Stimulated activated naive CD4-positive, alpha-beta T cell treated with Interleukin-2 at 50 U/mL for 16 hours (primary cell): ENCODE data around the gene RRP36.
"Not testable (repeated sequence)": the region's sequence is repeated elsewhere in the genome, so short reads cannot be mapped to it uniquely, and the experiment has no call there.

Experiments
- DNase-seq: peaks from one replicate; lab custom pipeline; 2025; lab: John Stamatoyannopoulos, UW

The RRP36 gene

GRCh38 chr6:43021270-43022047 is at the start of gene RRP36:
TSS of gene RRP36 (plus strand) at chr6:43021623. CDS start at chr6:43021655, 32 bp downstream.
- peak; percentile 69 for DNase-seq

- no peak for DNase-seq
Measured at GRCh38 chr6:42971746-42972327, 49.6 kb upstream of the RRP36 start.

GRCh38 chr6:42973926-42974325 is 47.5 kb upstream of the RRP36 start:
- DNase-seq: no peak

GRCh38 chr6:42974919-42975505 is 46.4 kb upstream of the RRP36 start:
- DNase-seq: no peak

DNA sequence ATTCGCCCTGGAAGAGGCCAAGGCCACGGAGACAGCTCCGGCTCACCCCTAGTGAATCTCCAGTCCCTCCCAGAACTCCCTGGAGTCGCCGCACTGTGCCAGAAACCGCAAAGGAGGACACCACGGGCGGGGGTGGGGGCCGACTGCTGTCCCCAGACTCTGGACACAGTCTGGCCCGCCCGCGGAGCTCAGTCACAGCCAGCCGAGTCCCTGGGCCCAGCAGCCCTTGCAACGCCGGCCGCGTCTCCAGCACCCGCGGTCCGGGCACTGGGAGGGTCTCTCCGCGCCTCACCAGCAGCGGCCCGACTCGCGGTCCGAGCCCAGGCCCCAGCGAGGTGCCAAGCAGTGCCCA is 43.0 kb upstream of the RRP36 start:
- no peak for DNase-seq

DNA sequence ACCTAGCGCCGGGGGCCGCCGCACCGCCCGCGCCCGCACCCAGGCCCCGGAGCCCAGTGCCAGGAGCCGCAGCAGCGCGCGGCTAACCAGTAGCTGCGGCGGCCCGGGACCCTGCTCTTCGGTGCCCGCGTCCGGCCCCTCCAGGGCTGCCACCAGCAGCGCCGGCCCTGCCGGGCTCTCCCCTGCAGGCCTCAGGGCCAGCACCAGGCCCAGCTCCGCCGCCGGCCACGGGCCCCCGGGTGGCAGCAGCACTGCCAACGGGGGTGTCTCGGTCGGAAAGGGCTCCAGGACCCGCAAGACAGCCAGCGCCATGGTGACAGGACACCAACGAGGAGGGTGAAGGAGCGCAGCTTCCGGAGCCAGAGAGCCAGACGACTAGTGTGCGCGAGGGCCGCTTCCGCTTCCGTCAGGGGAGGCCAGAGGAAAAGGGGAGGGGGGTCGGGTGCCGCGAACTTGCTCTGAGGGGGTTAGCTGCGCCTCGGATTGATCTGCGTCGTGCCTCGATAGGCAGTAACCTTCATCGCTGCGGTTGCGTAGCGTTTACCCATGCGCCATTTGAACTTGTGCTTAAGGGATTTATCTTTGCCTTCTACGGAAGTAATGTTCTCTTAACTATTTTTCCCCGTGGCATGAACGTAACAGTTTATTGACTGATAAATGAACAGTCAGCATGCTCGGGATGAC is 42.4 kb upstream of the RRP36 start, which contains the start of gene PEX6:
Gene PEX6 (minus strand): TSS at position 343 of the 684 bp plus-strand sequence. CDS start 31 bp downstream, at position 312.
- peak; percentile 91 for DNase-seq

DNA sequence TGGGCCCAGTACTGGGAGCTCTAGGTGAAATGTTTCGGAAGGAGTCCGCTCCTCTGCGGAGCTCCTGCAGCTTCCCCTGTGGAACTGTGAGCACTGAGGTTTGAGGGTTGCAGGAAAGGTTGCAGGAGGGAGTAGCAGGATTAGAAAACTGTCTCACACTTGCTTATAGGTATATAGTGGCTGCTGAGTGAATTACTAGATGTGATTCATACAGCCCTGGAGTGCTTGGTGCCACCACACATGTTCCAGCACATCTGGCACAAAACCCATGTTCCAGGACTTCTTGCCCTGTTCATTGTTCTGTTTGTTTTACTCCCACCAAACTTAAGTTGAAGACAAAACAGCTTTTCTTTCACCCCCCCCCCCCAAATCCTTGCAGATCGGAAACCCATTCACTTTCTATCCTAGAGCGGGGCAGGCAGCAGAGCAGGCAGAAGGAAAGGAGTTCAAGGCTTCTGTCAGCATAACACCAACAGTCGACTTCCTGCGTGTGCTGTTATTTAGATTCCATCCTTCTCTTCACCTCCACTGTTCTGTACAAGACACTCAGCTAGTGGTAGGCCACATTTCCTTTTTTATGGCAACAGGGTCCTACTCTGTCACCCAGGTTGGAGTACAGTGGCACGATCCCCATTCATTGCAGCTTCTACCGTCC is 41.8 kb upstream of the RRP36 start:
- DNase-seq: no peak

- DNase-seq: no peak
Measured at GRCh38 chr6:42981836-42982235, 39.6 kb upstream of the RRP36 start.

DNA sequence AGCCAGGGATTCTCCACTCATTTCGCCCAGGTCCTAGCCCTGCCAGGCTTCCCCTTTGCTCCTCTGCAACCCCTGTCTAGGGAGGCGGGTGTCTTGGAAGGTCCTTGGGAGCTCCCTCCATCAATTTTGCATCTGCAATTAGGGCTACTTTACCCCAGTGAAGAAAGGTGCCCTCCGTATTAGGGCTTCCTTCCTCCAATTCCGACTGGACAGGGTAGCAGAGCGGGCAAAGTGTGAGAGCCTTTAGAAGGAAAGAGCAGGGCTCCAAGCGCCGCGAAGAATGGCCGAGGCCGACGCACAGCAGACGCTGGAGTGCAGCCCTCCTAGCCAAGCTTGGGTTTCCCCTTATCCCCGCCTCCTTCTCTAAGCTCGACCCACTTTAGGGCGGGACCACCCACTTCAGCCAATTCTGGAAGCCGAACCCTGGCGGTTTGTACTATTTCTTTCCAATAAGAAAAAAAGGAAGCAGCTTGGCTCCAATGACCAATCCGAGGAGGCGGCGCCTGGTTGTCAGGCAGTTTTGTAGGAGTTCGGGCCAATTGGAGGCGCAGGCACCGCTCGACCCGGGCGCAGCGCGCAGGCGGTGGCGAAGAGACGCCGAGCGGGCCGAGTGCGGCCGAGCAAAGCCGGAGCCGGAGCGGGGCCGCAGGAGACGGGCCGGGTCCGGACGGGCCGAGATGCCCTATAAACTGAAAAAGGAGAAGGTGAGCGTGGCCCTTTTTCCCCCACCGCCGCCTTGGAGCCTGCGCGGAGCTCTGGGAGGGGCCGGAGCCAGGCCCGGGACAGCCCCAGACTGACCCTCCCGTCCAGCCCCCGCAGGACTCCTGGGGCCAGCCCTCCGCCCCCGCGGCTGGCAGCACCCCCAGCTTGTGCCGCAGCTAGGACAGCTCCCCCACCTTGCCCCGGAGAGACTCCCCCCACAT is 37.2 kb upstream of the RRP36 start, which contains the start of gene PPP2R5D:
Gene PPP2R5D (plus strand): TSS at position 570 of the 923 bp plus-strand sequence. CDS start 108 bp downstream, at position 678.
- DNase-seq: peak; percentile 98

- no peak for DNase-seq
Measured at GRCh38 chr6:42984924-42985475, 36.4 kb upstream of the RRP36 start.

- DNase-seq: no peak
Measured at GRCh38 chr6:42987533-42988451, 33.6 kb upstream of the RRP36 start.

GRCh38 chr6:42988486-42989020 is 32.9 kb upstream of the RRP36 start:
- no peak for DNase-seq

DNA sequence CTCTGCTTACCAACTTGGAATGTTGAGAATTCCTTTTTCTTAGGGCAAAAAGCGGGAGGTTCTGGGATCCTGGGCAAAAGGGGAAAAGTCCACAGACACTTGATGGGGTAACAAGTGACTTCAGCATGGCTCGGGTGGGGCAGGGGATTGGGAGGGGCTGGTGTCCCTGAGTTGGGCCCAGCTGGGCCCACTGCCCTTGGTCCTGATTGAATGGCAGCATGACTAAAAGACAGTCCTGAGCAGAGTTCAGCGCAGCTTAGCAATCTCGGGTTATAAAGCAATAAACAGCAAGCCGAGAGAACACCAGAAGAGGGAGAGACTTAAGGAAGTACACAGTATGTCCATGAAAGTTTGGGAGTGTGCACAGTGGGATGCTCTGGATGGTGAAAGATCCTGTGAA is 31.5 kb upstream of the RRP36 start:
- no peak for DNase-seq

GRCh38 chr6:42993445-42993844 is 28.0 kb upstream of the RRP36 start:
- DNase-seq: no peak

DNA sequence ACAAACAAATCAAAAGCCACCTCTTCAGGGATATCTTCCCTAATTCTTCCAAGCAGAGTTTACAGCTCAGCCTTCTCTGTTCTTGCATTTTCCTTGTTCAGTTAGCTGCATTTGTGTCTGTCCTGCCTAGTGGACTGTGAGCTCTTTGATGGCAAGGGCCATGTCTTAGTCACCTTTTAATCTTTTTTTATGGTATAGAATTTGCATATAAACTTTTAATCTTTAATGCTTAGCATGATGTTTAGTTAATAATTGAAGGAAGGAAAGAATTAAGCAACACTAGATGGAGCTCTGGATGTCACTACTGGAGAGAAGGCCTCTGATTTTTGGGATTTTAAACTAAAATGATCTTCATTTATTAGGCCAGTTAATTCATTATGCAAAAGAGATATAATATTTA is 24.9 kb upstream of the RRP36 start:
- DNase-seq: no peak

GRCh38 chr6:42998205-42998604 is 23.2 kb upstream of the RRP36 start:
- not testable (repeated sequence) for DNase-seq

GRCh38 chr6:43001843-43002242 is 19.6 kb upstream of the RRP36 start:
- no peak for DNase-seq

GRCh38 chr6:43005844-43006243 is 15.6 kb upstream of the RRP36 start:
- no peak for DNase-seq

GRCh38 chr6:43006251-43006650 is 15.2 kb upstream of the RRP36 start:
- DNase-seq: no peak
